Breast epithelium (tissue), 4 donors: ENCODE measurements around the gene ADAMTS18. TPM values are rescaled to one million over a fixed set of nuclear protein-coding genes. Genes with fewer than 3 reads are reported as not detected.

Experiments
- DNase-seq, 2 donors: peaks; one replicate each; pipeline ENCODE4 v3.0.0-alpha.2; 2019; ENCODE audit warnings: low spot score in 2 of 2
- H3K27ac ChIP-seq, 2 donors: fragments of 200-600 bp; sonication (generic) in 1 of 2; one replicate each; pipeline ENCODE4 v1.5.1; 2016 to 2019; ENCODE audit warnings: mild to moderate bottlenecking in 1 of 2
- H3K27me3 ChIP-seq, 2 donors: fragments of 200-600 bp; sonication (generic) in 1 of 2; one replicate each; pipeline versions ENCODE4 v1.5.1 to v1.6.0; 2017 to 2019; ENCODE audit warnings: control low read depth in 1 of 2, mild to moderate bottlenecking in 1 of 2
- H3K36me3 ChIP-seq: fragments of 200-600 bp; one replicate; pipeline ENCODE4 v1.5.1; 2019
- H3K4me1 ChIP-seq, 2 donors: fragments of 200-600 bp; sonication (generic); one replicate each; pipeline ENCODE4 v1.5.1; 2016 to 2019; ENCODE audit warnings: control low read depth in 1 of 2
- H3K4me3 ChIP-seq, 3 donors: fragments of 200-600 bp; sonication (generic); 1 replicate in 2 of 3; 2 replicates in 1 of 3; pipeline ENCODE4 v1.5.1; 2016 to 2019; ENCODE audit warnings: mild to moderate bottlenecking in 3 of 3, moderate library complexity in 2 of 3
- H3K9me3 ChIP-seq, 2 donors: fragments of 200-600 bp; sonication (generic) in 1 of 2; one replicate each; pipeline ENCODE4 v1.5.1; 2016 to 2019; ENCODE audit warnings: control low read depth in 1 of 2
- CTCF ChIP-seq, 3 donors: fragments of 450-650 bp; IDR thresholded peaks; one replicate each; pipeline ENCODE4 v1.5.1; 2016 to 2017; ENCODE audit warnings: antibody characterized with exemption in 3 of 3, mild to moderate bottlenecking in 3 of 3, moderate library complexity in 3 of 3
- POLR2A ChIP-seq: fragments of 450-650 bp; IDR thresholded peaks from one replicate; pipeline ENCODE4 v1.6.1; 2016; ENCODE audit warnings: antibody characterized with exemption, mild to moderate bottlenecking, moderate library complexity
- POLR2AphosphoS5 ChIP-seq, 3 donors: sonication (generic); formaldehyde crosslinking; IDR thresholded peaks; one replicate each; pipeline ENCODE4 v1.6.1; 2017; ENCODE audit warnings: antibody characterized with exemption in 3 of 3
- intact Hi-C: fragments of 100-400 bp; cut with DNase I; formaldehyde crosslinking; loops from one replicate; pipeline ENCODE4 v1.15.1; 2023; ENCODE audit warnings: low total_unique reads
- total RNA-seq, 3 donors: library from RNA; depleted of rRNA; stranded (reverse); fragments of >200 nt; gene quantifications; one replicate each; pipeline ENCODE4 v1.1.0, GENCODE V29; 2016

ADAMTS18 gene
- total RNA-seq, 3 donors from 2014 or later = 0.48 to 20.6 (median 1.9) TPM

DNA sequence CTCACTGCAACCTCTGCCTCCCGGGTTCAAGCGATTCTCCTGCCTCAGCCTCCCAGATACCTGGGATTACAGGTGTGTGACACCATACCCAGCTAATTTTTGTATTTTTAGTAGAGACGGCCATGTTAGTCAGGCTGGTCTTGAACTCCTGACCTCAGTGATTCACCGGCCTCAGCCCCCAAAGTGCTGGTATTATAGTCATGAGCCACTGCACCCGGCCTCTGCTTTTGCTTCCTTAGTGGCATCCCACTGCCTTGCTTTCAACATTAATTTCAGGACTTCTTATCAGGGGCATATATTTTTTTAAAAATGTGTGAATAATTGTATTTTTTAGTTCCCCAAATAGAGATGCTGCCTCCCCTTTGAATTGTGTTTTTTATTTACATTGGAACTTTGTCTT is 136.8 kb downstream of the ADAMTS18 start:
- intact Hi-C loops = no loop called here
- no peak overlapping the region for H3K4me3 ChIP-seq
- no peaks in the 10 kb centered on the region for H3K27me3 ChIP-seq
- DNase-seq = no peak
- TF ChIP-seq POLR2A (no peak), POLR2AphosphoS5 (IDR thresholded peaks at IDR 0.05) (no peak), CTCF (IDR thresholded peaks at IDR 0.05) (no peak)
- no peaks in the 10 kb centered on the region for H3K9me3 ChIP-seq
- H3K4me1 ChIP-seq = no peaks in the 10 kb centered on the region
- no peak overlapping the region for H3K27ac ChIP-seq
- H3K36me3 ChIP-seq = no peaks in the 10 kb centered on the region

DNA sequence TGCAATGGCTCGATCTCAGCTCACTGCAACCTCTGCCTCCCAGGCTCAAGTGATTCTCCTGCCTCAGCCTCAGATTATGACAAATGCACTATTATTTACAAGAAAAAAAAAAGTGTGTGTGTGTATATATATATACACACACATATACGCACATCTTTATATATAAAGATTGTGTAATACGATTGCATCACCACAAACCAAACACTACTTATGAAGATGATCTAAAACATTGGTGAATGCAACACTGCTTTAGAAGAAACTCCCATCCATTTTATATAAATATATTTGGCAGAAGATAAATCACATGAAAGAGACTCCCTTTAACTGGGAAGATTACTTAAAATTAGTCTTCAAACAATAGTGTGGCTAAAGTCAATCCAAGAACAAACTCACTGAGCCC is 138.9 kb downstream of the ADAMTS18 start:
- no peaks in the 10 kb centered on the region for H3K9me3 ChIP-seq
- no peak for TF ChIP-seq POLR2AphosphoS5 (IDR thresholded peaks at IDR 0.05)
- no peak for TF ChIP-seq CTCF (IDR thresholded peaks at IDR 0.05)
- no peak for TF ChIP-seq POLR2A
- DNase-seq = no peak
- no peaks in the 10 kb centered on the region for H3K27me3 ChIP-seq
- intact Hi-C loops = no loop called here
- H3K36me3 ChIP-seq = no peaks in the 10 kb centered on the region
- no peak overlapping the region for H3K27ac ChIP-seq
- no peaks in the 10 kb centered on the region for H3K4me1 ChIP-seq
- H3K4me3 ChIP-seq = no peak overlapping the region

- Histone ChIP-seq H3K27me3 (no peaks in the 10 kb centered on the region), H3K27ac (no peak overlapping the region), H3K36me3 (no peaks in the 10 kb centered on the region), H3K4me3 (no peak overlapping the region), H3K9me3 (no peaks in the 10 kb centered on the region), H3K4me1 (no peaks in the 10 kb centered on the region)
- intact Hi-C loops = loop anchor here (5.0 kb wide), 1 partner anchor 323 kb away; no protein-coding TSS in a partner anchor
- TF ChIP-seq POLR2AphosphoS5 (IDR thresholded peaks at IDR 0.05) (no peak), CTCF (IDR thresholded peaks at IDR 0.05) (no peak), POLR2A (no peak)
- no peak for DNase-seq
Measured at GRCh38 chr16:77290451-77291115, 144.3 kb downstream of the ADAMTS18 start.

- Histone ChIP-seq H3K9me3 (no peaks in the 10 kb centered on the region), H3K36me3 (no peaks in the 10 kb centered on the region), H3K27ac (no peak overlapping the region), H3K4me3 (no peak overlapping the region), H3K27me3 (no peaks in the 10 kb centered on the region), H3K4me1 (no peaks in the 10 kb centered on the region)
- intact Hi-C loops = no loop called here
- TF ChIP-seq POLR2A (no peak), POLR2AphosphoS5 (IDR thresholded peaks at IDR 0.05) (no peak), CTCF (IDR thresholded peaks at IDR 0.05) (no peak)
- DNase-seq = no peak
Measured at GRCh38 chr16:77289331-77289809, 145.5 kb downstream of the ADAMTS18 start.

DNA sequence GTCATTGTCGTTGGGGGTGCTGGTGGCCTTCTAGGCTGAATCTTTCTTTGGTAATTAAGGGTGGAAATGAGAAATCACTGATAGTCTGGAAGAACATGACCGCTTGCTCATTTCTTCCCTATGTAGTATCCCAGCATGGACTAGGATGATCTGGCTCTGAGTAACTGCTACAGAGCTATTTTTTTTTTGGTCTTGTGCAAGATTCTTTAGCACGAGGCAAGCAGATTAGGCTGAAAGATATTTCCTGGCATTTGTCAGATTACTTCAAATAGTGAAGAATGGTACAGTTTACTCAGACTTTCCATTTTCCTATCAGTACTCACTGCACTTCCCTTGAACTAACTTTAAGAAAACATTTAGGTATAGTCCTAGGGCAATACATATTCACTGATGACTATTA is 146.6 kb downstream of the ADAMTS18 start:
- TF ChIP-seq POLR2AphosphoS5 (IDR thresholded peaks at IDR 0.05) (no peak), POLR2A (no peak), CTCF (IDR thresholded peaks at IDR 0.05) (no peak)
- Histone ChIP-seq H3K9me3 (no peaks in the 10 kb centered on the region), H3K27me3 (no peaks in the 10 kb centered on the region), H3K4me1 (no peaks in the 10 kb centered on the region), H3K4me3 (no peak overlapping the region), H3K27ac (no peak overlapping the region), H3K36me3 (no peaks in the 10 kb centered on the region)
- no peak for DNase-seq
- intact Hi-C loops = no loop called here
